ENCODE results near the gene CDK10. TPM values are rescaled to one million over a fixed set of nuclear protein-coding genes. Genes with fewer than 3 reads are reported as not detected.
A peak's percentile ranks its signal among the peaks of the same experiment; 100 is the strongest.

Gene CDK10
- total and polyA plus RNA-seq, 7 donors: 17.8 to 96.0 (median 36.0) TPM

DNA sequence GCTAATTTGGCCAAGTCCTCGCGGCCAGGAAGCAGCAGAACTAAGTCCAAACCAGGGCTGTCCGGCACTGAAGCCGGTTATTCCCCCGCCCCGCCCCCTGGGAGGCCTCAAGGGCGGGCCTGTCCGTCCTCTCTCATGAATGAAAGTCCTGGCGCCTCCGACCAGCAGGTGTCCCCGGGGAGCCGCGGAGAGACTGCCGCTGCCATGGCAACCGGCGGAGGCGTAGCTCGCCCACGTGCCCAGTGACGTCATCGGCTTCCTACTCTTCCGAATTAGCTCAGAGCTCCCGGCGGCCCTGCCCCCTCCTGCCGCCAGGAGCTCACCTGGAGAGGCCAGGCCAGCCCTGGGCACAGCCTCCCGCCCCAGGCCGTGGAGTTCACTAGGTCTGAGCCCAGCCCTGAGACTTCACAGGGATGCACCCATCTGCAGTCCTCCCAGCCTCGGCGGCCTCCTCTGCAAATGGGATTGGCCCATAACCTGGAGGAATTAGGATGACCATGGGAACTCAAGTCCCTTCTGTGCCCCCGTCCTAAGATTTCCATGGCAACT lies 13.7 kb downstream of the CDK10 start:
- WGBS, 2 donors: 0 to 1% methylated on average over 30 of the region's 30 CpGs
- H3K4me1 ChIP-seq: peaks cover 0 to 27% (median 25%) of the 10 kb centered on the region in 4 donors
- intact Hi-C loops (cut with DNase I): loop anchor here (1.0 to 2.0 kb wide), 4 partner anchors 21 to 272 kb away; partner anchors contain the start of genes VPS9D1 and ZNF276
- DNase-seq: peak; percentile 100
- H3K27me3 ChIP-seq: peaks cover 0 to 28% (median 7%) of the 10 kb centered on the region in 3 donors
- H3K9me3 ChIP-seq: no peaks in the 10 kb centered on the region
- H3K36me3 ChIP-seq: peaks cover 0 to 14% (median 0%) of the 10 kb centered on the region in 4 donors
- H3K4me3 ChIP-seq: peak overlapping the region; percentile 49 to 68 (median 59)
- peak in 2 of 4 donors; percentile 57 to 61 for TF ChIP-seq EP300 (IDR thresholded peaks at IDR 0.05)
- peak; percentile 72 to 88 (median 78) for TF ChIP-seq CTCF (IDR thresholded peaks at IDR 0.05)
- TF ChIP-seq POLR2AphosphoS5 (IDR thresholded peaks at IDR 0.05): peak in 3 of 4 donors; percentile 32 to 84 (median 46)
- peak in 1 of 2 donors; percentile 22 for TF ChIP-seq POLR2A (IDR thresholded peaks at IDR 0.05)
- H3K27ac ChIP-seq: peak overlapping the region; percentile 70 to 83 (median 76)

- H3K36me3 ChIP-seq: peaks cover 0 to 10% (median 0%) of the 10 kb centered on the region in 4 donors
- H3K9me3 ChIP-seq: no peaks in the 10 kb centered on the region
- 1 to 2% methylated on average over 78 of the region's 78 CpGs for WGBS, 2 donors
- peaks cover 0 to 28% (median 7%) of the 10 kb centered on the region in 3 donors for H3K27me3 ChIP-seq
- H3K4me3 ChIP-seq: peak overlapping the region; percentile 49 to 68 (median 59)
- TF ChIP-seq CTCF (IDR thresholded peaks at IDR 0.05) (no peak), POLR2A (IDR thresholded peaks at IDR 0.05) (no peak), POLR2AphosphoS5 (IDR thresholded peaks at IDR 0.05) (peak in 1 of 4 donors; percentile 16), EP300 (IDR thresholded peaks at IDR 0.05) (no peak)
- no peak for DNase-seq
- peak overlapping the region; percentile 70 to 83 (median 76) for H3K27ac ChIP-seq
- intact Hi-C loops (cut with DNase I): loop anchor here (1.0 to 2.0 kb wide), 4 partner anchors 20 to 271 kb away; partner anchors contain the start of genes VPS9D1 and ZNF276
- peaks cover 0 to 27% (median 25%) of the 10 kb centered on the region in 4 donors for H3K4me1 ChIP-seq
Measured at GRCh38 chr16:89700649-89701424, 14.3 kb downstream of the CDK10 start.

- peak within 1 kb of the TSS; percentile 70 to 83 (median 76) for H3K27ac ChIP-seq
- intact Hi-C loops (cut with DNase I): loop anchor here (2.0 kb wide), 2 partner anchors 19 to 159 kb away; partner anchors contain the start of genes VPS9D1 and ZNF276
- H3K4me3 ChIP-seq: peak within 1 kb of the TSS; percentile 49 to 68 (median 59)
- peak in 1 of 4 experiments; percentile 22 for TF ChIP-seq CTCF (IDR thresholded peaks at IDR 0.05)
- peak; percentile 72 to 87 (median 81) for TF ChIP-seq POLR2AphosphoS5 (IDR thresholded peaks at IDR 0.05)
- no peak for TF ChIP-seq EP300 (IDR thresholded peaks at IDR 0.05)
- peak; percentile 34 to 60 for TF ChIP-seq POLR2A (IDR thresholded peaks at IDR 0.05)
- peaks cover 0 to 10% (median 0%) of the 10 kb centered on the region in 4 donors for H3K36me3 ChIP-seq
- peaks cover 0 to 28% (median 7%) of the 10 kb centered on the region in 3 donors for H3K27me3 ChIP-seq
- H3K9me3 ChIP-seq: no peaks in the 10 kb centered on the region
- 1% methylated on average over 97 of the region's 97 CpGs for WGBS, 2 donors
- H3K4me1 ChIP-seq: peaks cover 0 to 32% (median 27%) of the 10 kb centered on the region in 4 donors
- peak; percentile 89 for DNase-seq
Measured at GRCh38 chr16:89701425-89702406, 15.2 kb downstream of the CDK10 start, which contains the start of gene SPATA2L. Gene SPATA2L, minus strand, starts transcription at chr16:89701705. Its CDS starts 473 bp downstream, at chr16:89701232.

GRCh38 chr16:89704281-89704680 lies 17.8 kb downstream of the CDK10 start:
- no peak overlapping the region for H3K27ac ChIP-seq
- H3K4me1 ChIP-seq: peaks cover 0 to 32% (median 27%) of the 10 kb centered on the region in 4 donors
- H3K36me3 ChIP-seq: no peaks in the 10 kb centered on the region
- 85 to 89% methylated on average over 13 of the region's 13 CpGs for WGBS, 2 donors
- no peaks in the 10 kb centered on the region for H3K9me3 ChIP-seq
- H3K27me3 ChIP-seq: peaks cover 0 to 28% (median 7%) of the 10 kb centered on the region in 3 donors
- H3K4me3 ChIP-seq: no peak overlapping the region
- TF ChIP-seq CTCF (IDR thresholded peaks at IDR 0.05) (no peak), POLR2AphosphoS5 (IDR thresholded peaks at IDR 0.05) (no peak), EP300 (IDR thresholded peaks at IDR 0.05) (no peak), POLR2A (IDR thresholded peaks at IDR 0.05) (no peak)
- no peak for DNase-seq
- intact Hi-C loops (cut with DNase I): no loop called here
